ENCODE measurements around the gene PLD5.
"Not testable (repeated sequence)": the region's sequence is repeated elsewhere in the genome, so short reads cannot be mapped to it uniquely, and the experiment has no call there.

DNA sequence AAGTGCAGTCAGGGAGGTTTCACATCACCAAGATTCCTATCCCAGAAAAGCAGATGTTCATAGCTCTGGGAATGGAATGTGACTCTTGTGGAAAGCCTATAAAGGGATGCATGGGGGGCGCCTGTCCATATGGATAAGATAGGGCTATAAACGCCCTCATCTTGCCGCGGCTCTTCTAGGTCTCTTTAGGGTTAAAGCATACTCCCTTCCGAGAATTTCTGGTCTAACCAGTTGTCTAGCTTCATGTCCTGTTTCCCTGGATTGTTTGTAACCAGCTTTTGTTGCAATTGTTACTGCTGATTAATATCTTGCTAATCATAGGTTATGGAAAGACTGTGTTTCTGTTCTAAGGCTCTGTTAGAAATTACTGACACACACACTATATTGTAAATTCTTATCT is 64.8 kb downstream of the PLD5 start:
- TF ChIP-seq, protein P1, sequence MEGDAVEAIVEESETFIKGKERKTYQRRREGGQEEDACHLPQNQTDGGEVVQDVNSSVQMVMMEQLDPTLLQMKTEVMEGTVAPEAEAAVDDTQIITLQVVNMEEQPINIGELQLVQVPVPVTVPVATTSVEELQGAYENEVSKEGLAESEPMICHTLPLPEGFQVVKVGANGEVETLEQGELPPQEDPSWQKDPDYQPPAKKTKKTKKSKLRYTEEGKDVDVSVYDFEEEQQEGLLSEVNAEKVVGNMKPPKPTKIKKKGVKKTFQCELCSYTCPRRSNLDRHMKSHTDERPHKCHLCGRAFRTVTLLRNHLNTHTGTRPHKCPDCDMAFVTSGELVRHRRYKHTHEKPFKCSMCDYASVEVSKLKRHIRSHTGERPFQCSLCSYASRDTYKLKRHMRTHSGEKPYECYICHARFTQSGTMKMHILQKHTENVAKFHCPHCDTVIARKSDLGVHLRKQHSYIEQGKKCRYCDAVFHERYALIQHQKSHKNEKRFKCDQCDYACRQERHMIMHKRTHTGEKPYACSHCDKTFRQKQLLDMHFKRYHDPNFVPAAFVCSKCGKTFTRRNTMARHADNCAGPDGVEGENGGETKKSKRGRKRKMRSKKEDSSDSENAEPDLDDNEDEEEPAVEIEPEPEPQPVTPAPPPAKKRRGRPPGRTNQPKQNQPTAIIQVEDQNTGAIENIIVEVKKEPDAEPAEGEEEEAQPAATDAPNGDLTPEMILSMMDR (IDR thresholded peaks at IDR 0.05; ENCODE audit: low read length): not testable (repeated sequence)
- not testable (repeated sequence) for TF ChIP-seq EZH2 (IDR thresholded peaks at IDR 0.05; ENCODE audit: borderline replicate concordance, low read length)

Data from OCI-LY1 (cell line).